Adrenal gland (tissue), 12 donors: ENCODE data around the gene BRCA2. TPM values are rescaled to one million over a fixed set of nuclear protein-coding genes. Genes with fewer than 3 reads are reported as not detected.

Experiments used
- DNase-seq, 7 donors: peaks; one replicate each; pipeline ENCODE4 v3.0.0-alpha.2; 2019 to 2020
- H3K27ac ChIP-seq, 5 donors: fragments of 200-600 bp; sonication (generic) in 4 of 5; 1 replicate in 3 of 5; 2 replicates in 2 of 5; pipeline versions ENCODE4 v1.5.1 to v1.8.0; 2016 to 2020; ENCODE audit warnings: mild to moderate bottlenecking in 1 of 5
- H3K27me3 ChIP-seq: fragments of 200-600 bp; 2 replicates; pipeline ENCODE4 v1.8.0; 2021
- H3K36me3 ChIP-seq, 2 donors: fragments of 200-600 bp; replicated peaks in 1 of 2; 1 replicate in 1 of 2; 2 replicates in 1 of 2; pipeline versions ENCODE4 v1.5.1 to v1.8.0; 2018 to 2022
- H3K4me1 ChIP-seq, 2 donors: fragments of 200-600 bp; replicated peaks in 1 of 2; 1 replicate in 1 of 2; 2 replicates in 1 of 2; pipeline versions ENCODE4 v1.5.1 to v1.8.0; 2018 to 2021
- H3K4me3 ChIP-seq, 4 donors: fragments of 200-600 bp; sonication (generic) in 3 of 4; one replicate each; pipeline ENCODE4 v1.5.1; 2016 to 2018
- H3K9me3 ChIP-seq, 3 donors: fragments of 200-600 bp; sonication (generic) in 1 of 3; replicated peaks in 1 of 3; 1 replicate in 2 of 3; 2 replicates in 1 of 3; pipeline versions ENCODE4 v1.5.1 to v1.8.0; 2016 to 2021
- POLR2A ChIP-seq, 2 donors: fragments of 450-650 bp; IDR thresholded peaks; one replicate each; pipeline ENCODE4 v1.6.1; 2017; ENCODE audit warnings: antibody characterized with exemption in 2 of 2, mild to moderate bottlenecking in 2 of 2, moderate library complexity in 1 of 2
- WGBS, 4 donors: extraction: QIAGEN DNeasy Blood & Tissue Kit in 2 of 4; methylation state at CpG; one replicate each; pipeline versions ENCODE4 v1.1.5 to v1.1.7; 2013 to 2017; 5-methylcytosine and 5-hydroxymethylcytosine counted together
- intact Hi-C, 2 donors: fragments of 100-400 bp; cut with DNase I; formaldehyde crosslinking; loops; one replicate each; pipeline versions ENCODE4 v1.14.1 to v1.15.0; 2022 to 2023
- polyA plus RNA-seq, 3 donors: library from polyadenylated mRNA; stranded (reverse); fragments of 200-250 nt in 2 of 3; fragments of 350-450 nt in 1 of 3; fragmentation: Illumina TruSeq in 1 of 3; extraction: RNeasy Lipid Tissue Mini Kit (QIAGEN cat#74804) in 1 of 3; gene quantifications; one replicate each; pipeline ENCODE4 v1.2.3, GENCODE V29; 2013 to 2014
- total RNA-seq, 9 donors: library from RNA; depleted of rRNA in 4 of 9; stranded (reverse); fragments of >200 nt in 4 of 9; fragments of 120-200 nt in 1 of 9; fragmentation: NEBNext Ultra II Directional in 1 of 9; extraction: Animal tissue kit (Norgen Biotek cat#: 25700) in 1 of 9; gene quantifications; one replicate each; pipeline versions ENCODE4 v1.1.0 to v1.2.4, GENCODE V29; 2013 to 2023
- TF ChIP-seq, protein P1 (sequence below), 6 experiments: fragments of 450-650 bp in 4 of 6; fragments of 200-600 bp in 2 of 6; sonication (generic) in 1 of 6; IDR thresholded peaks; 1 replicate in 5 of 6; 2 replicates in 1 of 6; pipeline versions ENCODE4 v1.5.1 to v1.8.0; 2016 to 2021; ENCODE audit warnings: antibody characterized with exemption in 6 of 6, mild to moderate bottlenecking in 2 of 6, moderate library complexity in 1 of 6
- donor health status: healthy with polysubstance abuse.
- donor health status: Bipolar disorder and iron deficiency.
- donor health status: DM: yes; HTN: yes; CAD: no.
- donor health status: DM: no; HTN: no; CAD: no.
- donor health status: DM: no; HTN: no; CAD: no.
- donor health status: DM: yes; HTN: yes; CAD: no.

The BRCA2 gene
- total and polyA plus RNA-seq, 12 donors, result 0.07 to 4.5 (median 1.2) TPM

DNA sequence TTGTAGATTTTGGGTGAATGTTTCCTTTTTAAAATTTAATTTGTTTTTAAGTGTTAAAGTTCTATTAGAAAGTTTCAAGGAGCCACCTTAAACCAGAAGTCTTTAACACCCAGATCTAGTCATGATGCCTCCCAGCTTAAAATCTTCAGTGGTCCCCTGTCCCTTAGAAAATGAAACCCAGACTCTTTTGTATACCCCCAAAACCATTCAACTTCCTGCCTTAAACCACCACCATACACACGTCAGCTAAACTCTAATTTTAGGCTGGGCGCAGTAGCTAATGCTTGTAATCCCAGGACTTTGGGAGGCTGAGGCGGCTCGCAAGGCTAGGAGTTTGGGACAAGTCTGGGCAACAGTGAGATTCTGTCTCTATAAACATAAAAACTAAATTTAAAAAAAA lies 74.7 kb downstream of the BRCA2 start:
- H3K27me3 ChIP-seq, result no peaks in the 10 kb centered on the region
- no peaks in the 10 kb centered on the region for H3K36me3 ChIP-seq
- no peaks in the 10 kb centered on the region for H3K4me1 ChIP-seq
- no peaks in the 10 kb centered on the region for H3K9me3 ChIP-seq
- TF ChIP-seq, protein P1, sequence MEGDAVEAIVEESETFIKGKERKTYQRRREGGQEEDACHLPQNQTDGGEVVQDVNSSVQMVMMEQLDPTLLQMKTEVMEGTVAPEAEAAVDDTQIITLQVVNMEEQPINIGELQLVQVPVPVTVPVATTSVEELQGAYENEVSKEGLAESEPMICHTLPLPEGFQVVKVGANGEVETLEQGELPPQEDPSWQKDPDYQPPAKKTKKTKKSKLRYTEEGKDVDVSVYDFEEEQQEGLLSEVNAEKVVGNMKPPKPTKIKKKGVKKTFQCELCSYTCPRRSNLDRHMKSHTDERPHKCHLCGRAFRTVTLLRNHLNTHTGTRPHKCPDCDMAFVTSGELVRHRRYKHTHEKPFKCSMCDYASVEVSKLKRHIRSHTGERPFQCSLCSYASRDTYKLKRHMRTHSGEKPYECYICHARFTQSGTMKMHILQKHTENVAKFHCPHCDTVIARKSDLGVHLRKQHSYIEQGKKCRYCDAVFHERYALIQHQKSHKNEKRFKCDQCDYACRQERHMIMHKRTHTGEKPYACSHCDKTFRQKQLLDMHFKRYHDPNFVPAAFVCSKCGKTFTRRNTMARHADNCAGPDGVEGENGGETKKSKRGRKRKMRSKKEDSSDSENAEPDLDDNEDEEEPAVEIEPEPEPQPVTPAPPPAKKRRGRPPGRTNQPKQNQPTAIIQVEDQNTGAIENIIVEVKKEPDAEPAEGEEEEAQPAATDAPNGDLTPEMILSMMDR (IDR thresholded peaks at IDR 0.05), result no peak
- TF ChIP-seq POLR2A (IDR thresholded peaks at IDR 0.05), result no peak
- WGBS, 4 donors, result 73 to 80% (median 76%) methylated on average over 4 of the region's 4 CpGs
- DNase-seq, result no peak
- no peak overlapping the region for H3K4me3 ChIP-seq
- no peak overlapping the region for H3K27ac ChIP-seq
- intact Hi-C loops, result no loop called here

DNA sequence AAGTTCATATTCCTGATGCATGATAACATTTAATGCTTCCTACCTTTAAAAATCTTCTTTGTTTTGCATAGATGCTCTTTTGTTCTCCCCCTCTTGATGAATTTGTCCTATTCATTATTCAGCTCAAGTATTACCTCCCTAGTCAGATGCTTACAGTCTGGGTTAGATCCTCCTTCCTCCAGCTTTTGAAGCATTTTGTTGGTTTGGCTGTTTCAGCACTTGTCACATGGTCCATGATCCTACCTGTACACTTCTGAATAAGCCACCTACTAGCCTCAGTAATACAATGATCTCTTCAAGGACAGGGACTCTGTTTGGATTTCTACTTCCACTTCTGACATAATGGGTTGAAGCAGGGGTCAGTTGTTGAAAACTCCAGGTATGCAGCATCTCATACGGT lies 75.2 kb downstream of the BRCA2 start:
- no peak for DNase-seq

DNA sequence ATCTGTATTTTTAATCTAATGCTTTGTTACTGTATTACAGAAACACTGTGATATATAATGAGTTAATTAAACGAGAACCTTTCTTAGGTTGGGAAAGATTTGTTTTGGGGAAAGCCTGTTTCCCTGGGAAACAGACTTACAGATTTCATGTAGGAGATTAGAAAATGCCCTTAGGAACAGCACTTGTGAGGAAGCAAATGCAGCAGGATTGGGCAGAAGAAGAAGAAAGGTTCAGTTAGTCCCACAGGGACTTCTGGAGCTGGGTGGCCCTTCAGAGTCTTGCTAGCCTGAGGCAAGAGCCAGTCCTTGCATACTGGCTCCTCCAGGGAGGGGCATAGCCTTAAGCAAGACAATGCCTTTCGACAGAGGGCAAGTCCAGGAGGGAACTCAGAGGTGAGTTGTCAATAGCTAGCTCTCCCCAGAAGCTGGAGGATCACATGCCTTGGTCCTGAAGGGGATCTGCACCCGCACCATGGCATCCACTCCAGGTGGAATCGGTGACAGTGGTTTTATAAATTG lies 75.9 kb downstream of the BRCA2 start:
- TF ChIP-seq, protein P1 (IDR thresholded peaks at IDR 0.05), result no peak
- TF ChIP-seq POLR2A (IDR thresholded peaks at IDR 0.05), result no peak
- no peak overlapping the region for H3K4me3 ChIP-seq
- no peaks in the 10 kb centered on the region for H3K4me1 ChIP-seq
- H3K36me3 ChIP-seq, result no peaks in the 10 kb centered on the region
- DNase-seq, result no peak
- no peaks in the 10 kb centered on the region for H3K9me3 ChIP-seq
- 67 to 80% (median 78%) methylated on average over 3 to 4 of the region's 4 CpGs for WGBS, 4 donors
- no peak overlapping the region for H3K27ac ChIP-seq
- no peaks in the 10 kb centered on the region for H3K27me3 ChIP-seq
- intact Hi-C loops, result no loop called here

More for the DNA sequence above, 75.2 kb downstream of the BRCA2 start:
- H3K36me3 ChIP-seq, result no peaks in the 10 kb centered on the region
- no peaks in the 10 kb centered on the region for H3K4me1 ChIP-seq
- intact Hi-C loops, result no loop called here
- no peaks in the 10 kb centered on the region for H3K9me3 ChIP-seq
- no peak overlapping the region for H3K27ac ChIP-seq
- TF ChIP-seq, protein P1 (IDR thresholded peaks at IDR 0.05), result no peak
- no peak for TF ChIP-seq POLR2A (IDR thresholded peaks at IDR 0.05)
- no peak overlapping the region for H3K4me3 ChIP-seq
- 68 to 91% (median 76%) methylated on average over 1 of the region's 1 CpG for WGBS, 4 donors
- no peaks in the 10 kb centered on the region for H3K27me3 ChIP-seq

DNA sequence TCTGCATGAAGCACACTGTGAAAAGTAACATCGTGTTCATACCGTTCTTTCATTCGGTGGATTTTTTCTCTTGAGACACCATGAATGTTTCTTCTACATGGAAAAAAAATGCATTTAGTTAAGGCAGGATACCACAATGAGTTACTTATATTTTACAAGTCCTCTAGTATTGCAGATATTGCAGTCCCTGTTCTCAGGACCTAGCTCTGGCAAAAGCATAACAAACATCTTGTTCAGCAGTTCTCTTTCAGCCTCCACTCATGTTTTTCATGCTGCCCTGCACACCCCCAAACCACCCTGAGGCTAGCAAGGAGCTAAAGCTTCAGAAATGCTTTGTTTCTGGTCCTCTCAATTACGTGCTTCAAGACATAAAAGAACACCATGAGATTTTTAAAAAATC lies 87.8 kb downstream of the BRCA2 start:
- intact Hi-C loops, result no loop called here
- H3K27me3 ChIP-seq, result no peaks in the 10 kb centered on the region
- H3K4me1 ChIP-seq, result no peaks in the 10 kb centered on the region
- no peak overlapping the region for H3K27ac ChIP-seq
- TF ChIP-seq, protein P1 (IDR thresholded peaks at IDR 0.05), result no peak
- TF ChIP-seq POLR2A (IDR thresholded peaks at IDR 0.05), result no peak
- no peaks in the 10 kb centered on the region for H3K36me3 ChIP-seq
- DNase-seq, result no peak
- no peaks in the 10 kb centered on the region for H3K9me3 ChIP-seq
- WGBS, 4 donors, result 90 to 95% (median 91%) methylated on average over 4 of the region's 4 CpGs
- no peak overlapping the region for H3K4me3 ChIP-seq
